Mucosa of rectum (tissue), 2 donors: ENCODE results near the gene TPRX2.
"Not testable (repeated sequence)": the region's sequence is repeated elsewhere in the genome, so short reads cannot be mapped to it uniquely, and the experiment has no call there.

ENCODE experiments used
- H3K27ac ChIP-seq, 2 donors: one replicate each; pipeline ENCODE4 v1.7.0; 2013; ENCODE audit warnings: inconsistent platforms in 2 of 2, low read depth in 2 of 2, low read length in 2 of 2
- H3K27me3 ChIP-seq, 2 donors: one replicate each; pipeline ENCODE4 v1.7.0; 2013; ENCODE audit warnings: low read length in 2 of 2; ENCODE audit not compliant: control insufficient read depth in 2 of 2, insufficient read depth in 2 of 2
- H3K36me3 ChIP-seq, 2 donors: one replicate each; pipeline ENCODE4 v1.7.0; 2013; ENCODE audit warnings: low read length in 2 of 2; ENCODE audit not compliant: control insufficient read depth in 2 of 2, insufficient read depth in 2 of 2
- H3K4me1 ChIP-seq, 2 donors: one replicate each; pipeline ENCODE4 v1.7.0; 2013; ENCODE audit warnings: low read length in 2 of 2, mild to moderate bottlenecking in 1 of 2; ENCODE audit not compliant: control insufficient read depth in 2 of 2, insufficient read depth in 2 of 2
- H3K4me3 ChIP-seq, 2 donors: one replicate each; pipeline ENCODE4 v1.7.0; 2013; ENCODE audit warnings: low read length in 2 of 2
- H3K9ac ChIP-seq, 2 donors: one replicate each; pipeline ENCODE4 v1.7.0; 2013; ENCODE audit warnings: low read length in 2 of 2, low read depth in 1 of 2, mild to moderate bottlenecking in 1 of 2
- H3K9me3 ChIP-seq, 2 donors: one replicate each; pipeline ENCODE4 v1.7.0; 2013; ENCODE audit warnings: low read length in 2 of 2; ENCODE audit not compliant: control insufficient read depth in 2 of 2
- donor health status: healthy.
- donor health status: Normal muscosa, but diverticular disease.

Gene TPRX2

DNA sequence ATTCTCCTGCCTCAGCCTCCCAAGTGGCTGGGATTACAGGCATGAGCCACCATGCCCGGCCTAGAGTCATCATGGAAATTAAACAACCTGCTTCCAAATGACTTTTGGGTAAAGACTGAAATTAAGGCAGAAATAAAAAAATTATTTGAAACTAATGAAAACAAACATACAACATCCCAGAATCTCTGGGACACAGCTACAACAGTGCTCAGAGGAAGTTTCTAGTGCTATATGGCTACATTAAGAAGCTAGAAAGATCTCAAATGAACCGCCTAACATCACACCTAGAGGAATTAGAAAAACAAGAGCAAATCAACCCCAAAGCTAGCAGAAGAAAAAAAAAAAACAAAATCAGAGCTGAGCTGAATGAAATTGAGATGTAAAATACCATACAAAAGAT is 51.2 kb downstream of the TPRX2 start:
- not testable (repeated sequence) for H3K27me3 ChIP-seq, H3K27ac ChIP-seq, H3K36me3 ChIP-seq, H3K9me3 ChIP-seq, H3K4me3 ChIP-seq, H3K9ac ChIP-seq, H3K4me1 ChIP-seq
